ENCODE data around the gene RABL6. TPM values are rescaled to one million over a fixed set of nuclear protein-coding genes. Genes with fewer than 3 reads are reported as not detected.

The RABL6 gene
- total RNA-seq, 2 experiments from 2014 or later, result 46.4 to 48.5 TPM

DNA sequence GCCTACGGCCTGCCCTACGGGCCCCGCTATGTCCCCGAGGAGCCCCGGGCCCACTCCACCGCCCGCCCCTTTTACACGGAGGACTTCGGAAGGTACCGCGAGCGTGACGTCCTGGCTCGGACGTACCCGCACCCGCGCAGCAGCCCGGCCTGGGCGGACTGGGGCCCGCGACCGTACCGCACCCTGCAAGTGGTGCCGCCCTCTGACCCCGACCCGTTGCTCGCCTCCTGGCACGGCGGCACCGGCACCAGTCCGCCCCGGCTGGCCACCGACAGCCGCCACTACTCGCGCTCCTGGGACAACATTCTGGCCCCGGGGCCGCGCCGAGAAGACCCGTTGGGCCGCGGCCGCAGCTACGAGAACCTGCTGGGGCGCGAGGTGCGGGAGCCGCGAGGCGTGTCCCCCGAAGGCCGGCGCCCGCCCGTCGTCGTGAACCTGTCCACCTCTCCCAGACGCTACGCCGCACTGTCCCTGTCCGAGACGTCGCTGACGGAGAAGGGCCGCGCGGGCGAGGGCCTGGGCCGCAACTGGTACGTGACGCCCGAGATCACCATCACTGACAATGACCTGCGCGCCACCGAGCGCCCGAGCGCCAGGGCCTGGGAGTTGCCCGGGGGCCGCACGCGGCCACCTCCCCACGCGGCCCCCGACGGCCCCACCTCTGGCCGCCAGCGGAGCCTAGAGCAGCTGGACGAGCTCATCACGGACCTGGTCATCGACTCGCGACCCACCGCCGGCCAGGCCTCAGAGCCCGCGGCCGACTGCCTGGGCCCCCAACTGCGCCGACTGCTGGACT, 37.9 kb downstream of the RABL6 start:
- no peak overlapping the region for H3K27ac Mint-ChIP-seq
- peaks cover 21% of the 10 kb centered on the region for H3K4me1 Mint-ChIP-seq (ENCODE audit: low read depth)
- no peaks in the 10 kb centered on the region for H3K9me3 Mint-ChIP-seq
- intact Hi-C loops (cut with DNase I, micrococcal nuclease), result loop anchor here (2.0 to 10.0 kb wide), 3 partner anchors 38 to 189 kb away; partner anchors contain the start of genes C8G (in 1 of the 2), FBXW5 (in 1 of the 2) and RABL6 (in 1 of the 2)
- Histone ChIP-seq H3K27ac (ENCODE audit: low read depth in 1 of 2, low read length in 2 of 2) (no peak overlapping the region), H3K9me3 (ENCODE audit: control insufficient read depth in 1 of 2, insufficient read depth in 1 of 2, low read length in 2 of 2) (peaks cover 0 to 15% of the 10 kb centered on the region in 2 experiments), H3K4me1 (ENCODE audit: insufficient read depth, low read length) (peaks cover 71% of the 10 kb centered on the region), H3K27me3 (ENCODE audit: control insufficient read depth in 1 of 2, insufficient read depth in 2 of 2, low read length in 2 of 2) (peaks cover 15 to 24% of the 10 kb centered on the region in 2 experiments), H3K4me3 (ENCODE audit: low read length) (no peak overlapping the region), H3K36me3 (ENCODE audit: insufficient read depth, low read length) (peaks cover 3% of the 10 kb centered on the region)
- peaks cover 8% of the 10 kb centered on the region for H3K36me3 Mint-ChIP-seq (ENCODE audit: low read depth)
- ATAC-seq (ENCODE audit: poor library complexity) (no peak), DNase-seq (no peak)
- peak overlapping the region; percentile 51 for H3K4me3 Mint-ChIP-seq
- H3K27me3 Mint-ChIP-seq, result peaks cover 33% of the 10 kb centered on the region
- POLR2A ChIA-PET, result interaction anchor here (0.9 to 1.7 kb wide), 3 partner anchors 36 to 56 kb away, joined by 4 to 6 read pairs (median 4); partner anchors contain the start of gene TRAF2
- CTCF ChIA-PET, result no interaction called here
- TF ChIP-seq, protein P1, sequence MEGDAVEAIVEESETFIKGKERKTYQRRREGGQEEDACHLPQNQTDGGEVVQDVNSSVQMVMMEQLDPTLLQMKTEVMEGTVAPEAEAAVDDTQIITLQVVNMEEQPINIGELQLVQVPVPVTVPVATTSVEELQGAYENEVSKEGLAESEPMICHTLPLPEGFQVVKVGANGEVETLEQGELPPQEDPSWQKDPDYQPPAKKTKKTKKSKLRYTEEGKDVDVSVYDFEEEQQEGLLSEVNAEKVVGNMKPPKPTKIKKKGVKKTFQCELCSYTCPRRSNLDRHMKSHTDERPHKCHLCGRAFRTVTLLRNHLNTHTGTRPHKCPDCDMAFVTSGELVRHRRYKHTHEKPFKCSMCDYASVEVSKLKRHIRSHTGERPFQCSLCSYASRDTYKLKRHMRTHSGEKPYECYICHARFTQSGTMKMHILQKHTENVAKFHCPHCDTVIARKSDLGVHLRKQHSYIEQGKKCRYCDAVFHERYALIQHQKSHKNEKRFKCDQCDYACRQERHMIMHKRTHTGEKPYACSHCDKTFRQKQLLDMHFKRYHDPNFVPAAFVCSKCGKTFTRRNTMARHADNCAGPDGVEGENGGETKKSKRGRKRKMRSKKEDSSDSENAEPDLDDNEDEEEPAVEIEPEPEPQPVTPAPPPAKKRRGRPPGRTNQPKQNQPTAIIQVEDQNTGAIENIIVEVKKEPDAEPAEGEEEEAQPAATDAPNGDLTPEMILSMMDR (IDR thresholded peaks at IDR 0.05), result no peak

DNA sequence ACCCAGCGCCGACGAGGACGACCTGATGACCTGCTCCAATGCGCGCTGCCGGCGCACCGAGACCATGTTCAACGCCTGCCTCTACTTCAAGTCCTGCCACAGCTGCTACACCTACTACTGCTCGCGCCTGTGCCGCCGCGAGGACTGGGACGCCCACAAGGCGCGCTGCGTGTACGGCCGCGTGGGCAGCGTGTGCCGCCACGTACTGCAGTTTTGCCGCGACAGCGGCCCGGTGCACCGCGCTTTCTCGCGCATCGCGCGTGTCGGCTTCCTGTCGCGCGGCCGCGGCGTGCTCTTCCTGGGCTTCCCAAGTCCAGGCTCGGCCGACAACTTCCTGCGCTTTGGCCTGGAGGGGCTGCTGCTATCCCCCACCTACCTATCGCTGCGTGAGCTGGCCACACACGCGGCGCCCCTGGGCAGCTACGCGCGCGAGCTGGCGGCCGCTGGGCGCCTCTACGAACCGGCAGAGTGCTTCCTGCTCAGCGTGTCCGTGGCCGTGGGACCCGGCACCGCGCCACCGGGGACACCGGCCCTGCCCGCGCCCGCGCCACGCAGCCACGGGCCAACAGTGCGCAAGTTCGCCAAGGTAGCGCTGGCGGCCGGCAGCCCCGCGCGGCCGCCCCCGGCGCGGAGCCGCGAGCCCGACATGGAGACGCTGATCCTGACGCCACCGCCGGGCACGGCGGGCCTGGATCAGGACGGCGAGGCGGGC, 38.8 kb downstream of the RABL6 start:
- Mint-ChIP-seq H3K27ac (no peak overlapping the region), H3K27me3 (peaks cover 33% of the 10 kb centered on the region), H3K36me3 (ENCODE audit: low read depth) (peaks cover 8% of the 10 kb centered on the region), H3K9me3 (no peaks in the 10 kb centered on the region), H3K4me1 (ENCODE audit: low read depth) (peaks cover 21% of the 10 kb centered on the region), H3K4me3 (peak overlapping the region; percentile 60)
- ChIA-PET POLR2A (interaction anchor here (0.9 to 1.7 kb wide), 5 partner anchors 18 to 150 kb away, joined by 3 to 6 read pairs (median 4); partner anchors contain the start of genes CLIC3, EDF1 and TRAF2), CTCF (no interaction called here)
- DNase-seq, result peak in 1 of 14 experiments; percentile 42
- H3K27me3 ChIP-seq (ENCODE audit: control insufficient read depth in 1 of 2, insufficient read depth in 2 of 2, low read length in 2 of 2), result peaks cover 15 to 24% of the 10 kb centered on the region in 2 experiments
- intact Hi-C loops (cut with DNase I, micrococcal nuclease), result loop anchor here in 1 of 2 experiments (1.0 to 10.0 kb wide), 3 partner anchors 35 to 98 kb away; partner anchors contain the start of genes C8G, FBXW5 and RABL6
- H3K4me3 ChIP-seq (ENCODE audit: low read length), result no peak overlapping the region
- TF ChIP-seq, protein P1 (IDR thresholded peaks at IDR 0.05), result no peak
- peaks cover 0 to 15% of the 10 kb centered on the region in 2 experiments for H3K9me3 ChIP-seq (ENCODE audit: control insufficient read depth in 1 of 2, insufficient read depth in 1 of 2, low read length in 2 of 2)
- no peak for ATAC-seq (ENCODE audit: poor library complexity)
- peaks cover 73% of the 10 kb centered on the region for H3K4me1 ChIP-seq (ENCODE audit: insufficient read depth, low read length)
- H3K36me3 ChIP-seq (ENCODE audit: insufficient read depth, low read length), result peaks cover 10% of the 10 kb centered on the region
- H3K27ac ChIP-seq (ENCODE audit: low read depth in 1 of 2, low read length in 2 of 2), result no peak overlapping the region

DNA sequence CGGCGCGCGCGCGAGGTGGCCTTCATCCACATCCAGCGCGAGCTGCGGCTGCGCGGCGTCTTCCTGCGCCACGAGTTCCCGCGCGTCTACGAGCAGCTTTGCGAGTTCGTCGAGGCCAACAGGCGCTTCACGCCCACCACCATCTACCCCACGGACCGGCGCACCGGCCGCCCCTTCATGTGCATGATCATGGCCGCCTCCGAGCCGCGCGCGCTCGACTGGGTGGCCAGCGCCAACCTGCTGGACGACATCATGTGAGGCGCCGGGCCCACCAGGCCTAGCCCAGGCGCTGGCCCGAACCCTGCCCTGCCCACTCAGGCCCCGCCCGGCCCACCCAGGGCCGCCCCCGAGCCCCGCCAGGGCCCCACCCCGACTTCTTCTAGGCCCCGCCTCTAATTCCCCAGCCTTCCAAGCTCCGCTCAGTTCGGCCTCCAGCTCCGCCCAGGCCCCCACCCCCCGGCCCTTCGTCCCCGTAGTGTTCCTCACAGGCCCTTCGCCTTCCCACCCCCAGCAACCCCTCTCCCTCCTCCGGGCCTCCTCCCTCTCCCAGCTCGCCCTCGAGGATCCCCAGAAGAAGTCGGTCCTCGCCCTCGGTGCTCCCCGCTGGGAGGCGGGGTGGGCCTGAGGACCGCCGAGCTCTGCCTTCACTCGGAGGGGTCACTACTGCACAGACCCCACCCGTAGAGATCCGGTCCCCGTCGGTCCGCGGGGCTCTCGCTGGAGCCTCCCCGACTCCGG, 39.5 kb downstream of the RABL6 start:
- H3K4me3 ChIP-seq (ENCODE audit: low read length), result peak overlapping the region; percentile 84

More for the DNA sequence above, 39.5 kb downstream of the RABL6 start:
- Histone ChIP-seq H3K4me1 (ENCODE audit: insufficient read depth, low read length) (peaks cover 65% of the 10 kb centered on the region), H3K27me3 (ENCODE audit: control insufficient read depth in 1 of 2, insufficient read depth in 2 of 2, low read length in 2 of 2) (peaks cover 15 to 24% of the 10 kb centered on the region in 2 experiments), H3K9me3 (ENCODE audit: control insufficient read depth in 1 of 2, insufficient read depth in 1 of 2, low read length in 2 of 2) (peaks cover 0 to 15% of the 10 kb centered on the region in 2 experiments), H3K36me3 (ENCODE audit: insufficient read depth, low read length) (peaks cover 10% of the 10 kb centered on the region), H3K27ac (ENCODE audit: low read depth in 1 of 2, low read length in 2 of 2) (no peak overlapping the region)
- H3K36me3 Mint-ChIP-seq (ENCODE audit: low read depth), result peaks cover 8% of the 10 kb centered on the region
- intact Hi-C loops (cut with DNase I, micrococcal nuclease), result loop anchor here in 1 of 2 experiments (1.0 to 10.0 kb wide), 3 partner anchors 34 to 98 kb away; partner anchors contain the start of genes C8G, FBXW5 and RABL6
- H3K27me3 Mint-ChIP-seq, result peaks cover 30% of the 10 kb centered on the region
- TF ChIP-seq, protein P1 (IDR thresholded peaks at IDR 0.05), result no peak
- H3K4me1 Mint-ChIP-seq (ENCODE audit: low read depth), result peaks cover 17% of the 10 kb centered on the region
- POLR2A ChIA-PET, result interaction anchor here (1.1 to 1.7 kb wide), 7 partner anchors 17 to 149 kb away, joined by 3 to 6 read pairs (median 4); partner anchors contain the start of genes CLIC3, EDF1 and TRAF2
- H3K4me3 Mint-ChIP-seq, result peak overlapping the region; percentile 82
- peak overlapping the region; percentile 42 for H3K27ac Mint-ChIP-seq
- DNase-seq (peak in 1 of 14 experiments; percentile 48), ATAC-seq (ENCODE audit: poor library complexity) (no peak)
- no peaks in the 10 kb centered on the region for H3K9me3 Mint-ChIP-seq
- CTCF ChIA-PET, result no interaction called here

All from CD4-positive, alpha-beta T cell (primary cell).